Eye (tissue), 1 donor: Measurements from ENCODE around the gene IGFALS.
A peak's percentile ranks its signal among the peaks of the same experiment; 100 is the strongest.

ENCODE experiments used
- DNase-seq: peaks from one replicate; pipeline ENCODE4 v3.0.0-alpha.2; 2015

The IGFALS gene

DNA sequence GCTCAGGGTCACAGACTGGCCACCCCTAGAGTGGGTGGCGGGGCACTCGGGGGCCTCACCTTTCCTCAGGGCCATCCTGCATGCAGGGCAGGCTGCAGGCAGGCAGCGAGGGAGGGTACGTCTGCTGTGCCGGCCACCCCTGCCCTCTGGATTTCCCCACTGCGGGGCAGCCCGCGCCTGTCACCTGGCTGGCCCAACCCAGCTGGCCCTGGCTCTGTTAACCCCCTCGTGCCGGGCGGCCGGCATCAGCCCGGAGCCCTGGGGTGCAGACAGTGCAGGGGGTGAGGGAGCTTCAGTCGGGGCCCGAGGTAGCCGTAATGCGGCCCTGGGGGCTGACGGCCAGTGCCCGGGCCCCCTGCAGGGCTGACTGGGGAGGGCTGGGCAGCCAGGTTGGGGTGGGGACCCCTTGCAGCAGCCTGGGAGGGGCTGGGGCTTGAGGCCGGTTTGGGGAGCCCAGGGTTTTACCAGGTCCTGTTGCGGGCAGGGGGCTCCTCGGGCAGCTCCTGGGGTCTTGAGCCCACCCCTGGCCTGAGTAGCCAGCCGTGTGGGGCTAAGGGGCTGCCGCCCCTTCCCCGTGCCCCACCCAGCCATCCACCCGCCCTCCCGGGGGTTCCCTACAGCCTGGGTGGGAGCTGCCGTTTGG, at the start of gene IGFALS:
Gene IGFALS, minus strand, starts transcription at position 128 of the 643 bp plus-strand sequence. Its CDS starts 53 bp downstream, at position 75.
- no peak for DNase-seq

DNA sequence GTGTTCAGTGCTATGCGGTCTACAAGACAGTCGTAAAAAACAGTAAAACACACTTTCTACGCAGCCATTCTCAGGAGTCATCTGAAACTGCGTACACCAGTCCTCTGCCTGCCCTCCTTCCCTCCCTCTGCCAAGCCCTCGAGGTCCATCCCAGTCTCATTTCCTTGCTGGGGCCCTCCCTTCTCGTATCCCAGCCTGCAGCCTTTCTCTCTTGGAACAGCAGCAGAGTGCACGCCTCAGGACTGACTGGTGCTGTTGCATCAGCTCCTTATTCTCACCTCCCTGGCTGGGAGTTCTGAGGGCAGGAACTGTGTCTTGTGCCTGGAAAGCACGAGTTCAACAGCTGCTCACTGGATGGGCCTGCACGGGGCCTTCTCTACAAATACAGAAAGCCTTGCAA, 46.0 kb upstream of the IGFALS start:
- DNase-seq, result no peak

DNA sequence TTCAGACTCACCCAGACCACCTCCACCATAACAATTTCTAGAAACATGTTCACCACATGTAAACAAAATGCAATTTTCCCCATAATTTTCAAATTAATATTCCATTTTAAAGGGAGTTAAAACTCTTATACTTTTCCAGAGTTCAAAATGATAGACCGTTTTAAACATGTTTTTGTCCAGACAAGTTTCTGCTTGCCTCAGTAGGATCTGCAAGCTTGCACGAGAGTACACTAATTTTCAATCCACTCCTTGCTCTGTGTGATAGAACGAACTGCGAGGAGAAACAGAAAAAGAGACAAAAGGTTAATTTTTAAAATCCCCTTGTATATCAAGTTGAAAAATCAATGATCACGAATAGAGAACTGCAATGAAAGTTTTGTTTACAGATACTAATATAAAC, 40.6 kb upstream of the IGFALS start:
- DNase-seq, result no peak

DNA sequence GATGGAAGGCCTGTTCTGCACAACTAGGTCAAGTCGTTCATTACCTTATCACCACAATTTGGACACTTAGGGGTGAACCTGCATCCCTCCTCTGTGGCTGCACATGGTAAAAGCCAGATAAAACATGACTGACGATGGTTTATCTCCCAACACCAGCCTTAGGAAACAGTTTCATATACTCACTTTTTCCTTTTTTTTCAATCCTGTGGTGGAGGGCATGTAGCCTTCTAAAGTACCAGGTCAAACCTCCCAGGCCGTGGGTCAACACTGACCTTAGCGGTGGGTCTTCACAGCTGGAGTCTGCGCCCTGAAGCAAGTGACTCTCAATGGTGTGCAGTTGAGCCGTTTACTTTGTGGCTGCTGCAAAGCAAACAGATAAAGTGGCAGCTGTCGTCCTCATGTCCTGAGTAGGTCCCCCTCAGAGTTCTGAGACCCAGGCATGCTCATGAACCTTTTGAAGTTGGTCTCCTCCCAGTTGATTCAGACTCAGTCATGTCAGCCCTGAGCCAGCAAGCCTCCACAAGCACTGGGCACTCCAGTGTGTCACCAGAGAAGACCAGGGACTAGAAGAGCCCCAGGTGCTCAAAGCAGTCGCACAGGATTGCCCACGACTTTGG, 39.4 kb upstream of the IGFALS start:
- no peak for DNase-seq

DNA sequence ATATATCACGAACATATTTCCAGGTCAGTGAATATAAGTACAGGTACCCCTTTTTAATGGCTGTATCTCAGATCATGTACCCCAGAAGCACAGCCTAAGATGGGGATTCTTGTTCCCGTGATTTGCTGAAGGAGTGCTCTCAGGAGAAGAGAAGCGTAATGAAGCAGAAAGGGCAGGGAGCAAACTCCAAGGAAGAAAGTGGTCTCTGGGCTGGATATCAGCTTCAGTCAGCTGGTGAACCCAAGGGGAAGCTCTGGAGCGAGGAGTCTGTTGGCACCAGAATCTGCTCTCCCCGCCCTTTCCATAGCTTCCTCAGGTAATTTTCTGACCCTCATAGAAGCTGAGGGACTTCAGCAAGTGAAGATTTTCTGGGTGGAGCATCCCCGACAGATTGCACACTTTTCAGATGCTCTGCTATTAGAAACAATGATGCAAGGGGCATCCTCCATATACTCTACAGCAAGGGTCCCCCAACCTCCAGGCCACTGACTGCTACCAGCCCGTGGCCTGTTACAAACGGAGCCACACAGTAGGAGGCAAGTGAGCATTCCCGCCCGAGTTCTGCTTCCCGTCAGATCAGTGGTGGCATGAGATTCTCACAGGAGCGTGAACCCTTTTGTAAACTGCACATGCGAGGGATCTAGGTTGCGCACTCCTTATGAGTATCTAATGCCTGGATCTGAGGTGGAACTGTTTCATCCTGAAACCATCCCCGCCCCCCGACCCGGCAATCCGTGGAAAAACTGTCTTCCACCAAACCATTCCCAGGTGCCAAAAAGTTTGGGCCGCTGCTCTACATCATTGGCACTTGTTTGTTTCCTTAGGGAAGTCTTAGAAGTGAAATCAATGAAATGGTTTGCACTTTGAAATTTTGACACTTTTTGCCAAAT, 37.9 kb upstream of the IGFALS start:
- no peak for DNase-seq

DNA sequence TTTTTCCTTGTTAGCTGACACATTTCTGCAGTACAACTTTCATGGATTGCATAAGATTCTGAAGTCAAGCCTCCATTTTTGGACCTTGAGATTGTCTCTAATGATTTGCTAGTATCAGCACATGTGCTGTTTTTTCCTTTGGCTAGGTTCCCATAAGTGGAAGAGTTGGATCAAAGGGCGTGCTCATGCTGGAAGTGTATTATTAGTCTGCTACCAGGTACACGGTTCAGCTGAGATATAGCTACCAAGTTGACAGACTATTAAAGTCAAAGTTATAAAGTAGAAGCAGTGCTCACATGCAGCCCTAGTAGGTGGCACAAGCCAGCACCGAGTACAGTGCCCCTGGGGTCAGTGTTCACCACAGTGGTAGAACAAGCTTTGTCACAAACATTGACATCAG, 36.7 kb upstream of the IGFALS start:
- no peak for DNase-seq

DNA sequence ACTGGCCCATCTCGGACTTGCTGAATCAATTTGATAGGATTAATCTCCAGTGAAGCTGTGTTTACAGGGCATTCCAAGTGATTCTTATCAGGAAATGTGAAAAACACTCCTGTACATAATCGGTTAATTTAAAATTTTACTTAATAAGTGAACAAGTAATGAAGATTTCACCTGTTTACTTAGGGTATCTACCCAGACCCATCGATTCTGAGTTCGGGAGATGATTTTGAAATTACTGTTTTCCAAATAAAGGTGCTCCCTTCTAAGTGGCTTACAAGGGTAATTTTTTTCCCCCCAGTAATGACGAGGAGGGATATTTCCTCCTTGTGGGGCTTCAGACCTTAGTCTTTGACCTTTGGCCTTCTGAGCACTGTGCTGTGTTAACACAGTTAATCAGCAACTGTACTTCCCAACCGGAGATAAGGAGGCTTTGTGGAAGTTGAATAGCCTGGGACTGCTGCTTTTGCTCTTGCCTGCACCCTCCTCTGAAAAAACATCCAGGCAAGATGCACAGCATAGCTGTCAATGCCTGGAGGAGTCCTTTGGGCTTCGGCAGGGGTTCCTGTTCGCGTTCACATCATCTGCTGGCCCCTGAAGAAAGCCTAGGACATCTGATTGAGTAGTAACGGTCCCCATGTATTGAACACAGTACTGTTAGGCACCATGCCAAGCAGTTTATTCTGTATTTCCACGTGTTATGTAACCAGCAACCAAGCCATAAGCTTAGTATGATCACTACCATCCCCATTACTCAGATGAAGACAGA, 35.3 kb upstream of the IGFALS start:
- DNase-seq, result no peak

DNA sequence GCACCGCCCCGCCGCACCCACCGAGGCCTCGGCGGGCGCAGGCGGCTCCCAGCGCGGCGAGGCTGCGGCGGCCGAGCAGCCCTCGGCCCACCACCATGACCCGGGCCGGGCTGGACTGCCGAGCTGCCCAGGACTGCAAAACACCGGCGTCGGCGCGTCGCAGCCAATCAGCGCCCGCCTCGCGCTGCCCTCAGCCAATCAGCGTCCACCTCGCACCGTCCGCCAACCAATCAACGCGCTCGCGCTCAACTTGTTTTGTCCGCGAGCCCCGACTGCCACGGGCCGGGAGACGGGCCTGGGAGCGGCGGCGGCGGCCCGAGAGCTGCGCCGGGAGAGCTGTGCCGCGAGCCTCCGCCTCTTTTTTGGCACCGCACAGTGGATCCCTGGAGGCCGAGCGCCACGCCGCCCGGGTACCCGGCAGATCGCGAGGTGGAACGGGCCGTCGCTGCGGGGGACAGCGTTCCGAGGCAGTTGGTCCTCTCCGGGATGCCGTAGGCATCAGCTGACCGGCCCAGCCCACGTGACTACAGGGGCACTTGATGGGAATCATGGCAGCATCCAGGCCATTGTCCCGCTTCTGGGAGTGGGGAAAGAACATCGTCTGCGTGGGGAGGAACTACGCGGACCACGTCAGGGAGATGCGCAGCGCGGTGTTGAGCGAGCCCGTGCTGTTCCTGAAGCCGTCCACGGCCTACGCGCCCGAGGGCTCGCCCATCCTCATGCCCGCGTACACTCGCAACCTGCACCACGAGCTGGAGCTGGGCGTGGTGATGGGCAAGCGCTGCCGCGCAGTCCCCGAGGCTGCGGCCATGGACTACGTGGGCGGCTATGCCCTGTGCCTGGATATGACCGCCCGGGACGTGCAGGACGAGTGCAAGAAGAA, 33.4 kb upstream of the IGFALS start, which contains the start of the genes FAHD1 and HAGH:
Gene FAHD1, plus strand, starts transcription at position 516 of the 883 bp plus-strand sequence. Its CDS starts 33 bp downstream, at position 549.
Gene HAGH, minus strand, starts transcription at position 135 of the 883 bp plus-strand sequence. Its CDS starts 38 bp downstream, at position 97.
- peak; percentile 98 for DNase-seq

DNA sequence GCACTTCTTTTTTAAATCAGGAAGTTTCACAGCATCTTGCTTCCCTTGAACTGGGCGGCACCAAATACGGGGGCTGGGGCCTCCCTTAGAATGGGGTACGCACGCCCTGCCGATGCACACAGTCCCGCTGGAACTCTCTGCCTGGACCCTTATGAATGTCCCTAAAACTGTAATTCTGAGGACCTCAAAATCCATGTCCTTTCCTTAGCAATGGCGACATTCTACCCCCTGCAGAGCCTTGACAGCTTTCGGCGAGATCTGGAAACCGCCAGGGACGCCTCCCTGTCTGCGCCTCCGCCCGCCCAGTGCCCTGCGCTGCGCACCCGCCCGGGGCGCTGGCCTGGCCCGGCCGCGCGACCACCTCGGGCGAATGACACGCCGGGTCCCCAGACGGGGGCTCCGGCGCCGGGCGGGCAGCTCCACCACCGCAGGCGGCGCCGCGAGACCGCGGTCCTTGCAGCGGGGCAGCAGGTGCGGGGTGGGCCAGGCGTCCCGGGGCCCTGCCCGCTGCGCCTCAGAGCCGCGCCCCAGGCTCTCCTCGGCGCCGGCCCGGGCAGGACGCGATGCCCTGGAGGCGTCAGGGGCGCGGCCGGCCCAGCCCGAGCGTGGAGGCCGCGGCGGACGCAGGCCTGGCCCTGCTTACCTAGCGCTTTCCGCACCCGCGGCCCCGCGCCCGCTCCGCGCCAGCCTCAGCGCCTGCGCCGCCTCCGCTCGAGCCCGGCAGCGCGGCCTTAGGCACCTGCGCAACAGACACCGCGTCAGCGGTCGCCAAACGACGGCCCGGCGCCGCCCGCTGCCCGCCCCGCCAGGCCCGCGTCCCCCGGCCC, 32.6 kb upstream of the IGFALS start:
- DNase-seq, result peak; percentile 31

DNA sequence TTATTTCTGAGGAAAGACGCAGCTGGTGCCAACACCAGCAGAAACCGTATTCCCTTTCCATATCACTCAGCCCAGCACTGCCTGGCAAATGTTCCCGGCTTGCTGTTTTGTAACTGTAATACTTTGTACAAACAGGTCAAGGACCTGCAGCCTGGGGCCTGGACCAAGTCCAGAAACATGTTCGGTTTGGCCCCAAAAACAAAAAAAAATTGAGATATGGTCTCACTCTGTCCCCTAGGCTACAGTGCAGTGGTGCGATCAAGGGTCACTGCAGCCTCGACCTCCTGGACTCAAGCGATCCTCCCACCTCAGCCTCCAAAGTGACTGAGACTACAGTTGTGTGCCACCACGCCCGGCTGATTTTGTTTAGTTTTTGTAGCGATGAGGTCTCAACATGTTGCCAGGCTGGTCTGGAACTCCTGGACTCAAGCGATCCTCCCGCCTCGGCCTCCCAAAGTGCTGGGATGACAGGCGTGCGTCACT, 31.9 kb upstream of the IGFALS start:
- DNase-seq, result peak; percentile 2

DNA sequence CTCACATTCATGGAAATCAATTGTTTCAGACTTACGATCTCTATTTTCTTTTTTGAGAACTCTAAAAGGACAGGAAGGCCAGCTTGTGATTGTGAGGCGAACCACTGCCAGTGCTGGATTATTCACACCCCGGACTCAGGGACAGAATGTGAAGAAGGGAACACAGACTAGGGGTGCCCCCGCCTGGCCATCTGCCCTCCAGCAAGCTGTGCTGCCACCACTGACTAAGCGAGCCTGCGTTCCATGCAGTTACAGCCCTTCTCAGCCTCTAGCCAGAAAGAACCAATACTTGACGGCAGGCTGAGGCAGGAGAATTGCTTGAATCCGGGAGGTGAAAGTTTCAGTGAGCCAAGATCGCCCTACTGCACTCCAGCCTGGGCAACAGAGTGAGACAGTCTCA, 30.3 kb upstream of the IGFALS start:
- peak; percentile 22 for DNase-seq

DNA sequence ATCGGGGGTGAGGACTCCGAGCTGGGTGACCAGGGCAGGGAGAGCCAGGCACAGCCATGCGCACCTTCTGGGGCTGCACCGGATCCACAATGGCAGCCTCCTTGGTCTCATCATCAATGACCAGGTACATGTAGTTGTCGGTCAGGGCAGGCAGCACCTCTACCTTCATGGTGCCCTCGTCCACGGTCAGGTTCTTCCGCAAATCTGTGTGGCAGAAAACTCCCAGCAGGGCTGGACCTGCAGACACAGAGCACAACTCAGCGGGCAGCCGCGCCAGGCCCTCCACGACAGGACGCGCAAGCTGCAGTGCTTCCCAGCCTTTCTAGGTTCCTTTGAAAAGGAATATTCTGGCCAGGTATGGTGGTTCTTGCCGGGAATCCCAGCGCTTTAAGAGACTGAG, 29.3 kb upstream of the IGFALS start:
- no peak for DNase-seq

DNA sequence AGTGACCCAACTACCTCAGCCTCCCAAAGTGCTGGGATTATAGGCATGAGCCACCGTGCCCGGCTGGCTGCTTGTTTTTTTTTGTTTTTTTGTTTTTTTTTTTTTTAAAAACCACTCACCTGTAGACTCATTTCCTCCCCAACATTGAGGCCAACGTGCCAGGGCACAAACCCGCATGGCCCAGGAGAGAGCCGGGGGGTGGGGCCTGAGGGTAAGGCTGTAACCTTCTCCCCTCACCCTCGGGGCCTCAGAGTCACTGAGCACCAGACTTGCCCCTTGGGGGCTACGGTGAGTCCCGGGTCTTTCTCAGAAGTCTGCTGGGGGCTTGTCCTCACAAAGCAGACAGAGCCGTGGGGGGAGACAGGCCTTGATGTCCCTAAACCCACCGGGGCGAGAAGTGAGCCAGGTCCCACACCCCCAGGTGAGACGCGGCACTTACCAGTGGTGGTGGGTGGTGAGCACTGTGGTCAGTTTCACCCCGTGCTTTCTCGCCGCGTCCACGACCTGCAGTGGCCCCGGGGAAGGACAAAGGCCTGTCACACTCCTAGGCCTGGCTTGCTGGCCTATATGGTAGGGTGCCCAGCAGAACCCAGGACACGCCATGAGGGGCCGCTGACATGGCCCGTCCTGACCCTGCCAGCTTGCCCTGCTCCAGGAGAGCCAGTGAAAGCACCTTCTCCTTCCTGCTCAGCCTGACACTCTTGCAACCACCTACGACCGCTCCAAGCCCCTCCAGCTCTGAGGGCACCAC, 28.5 kb upstream of the IGFALS start:
- no peak for DNase-seq

DNA sequence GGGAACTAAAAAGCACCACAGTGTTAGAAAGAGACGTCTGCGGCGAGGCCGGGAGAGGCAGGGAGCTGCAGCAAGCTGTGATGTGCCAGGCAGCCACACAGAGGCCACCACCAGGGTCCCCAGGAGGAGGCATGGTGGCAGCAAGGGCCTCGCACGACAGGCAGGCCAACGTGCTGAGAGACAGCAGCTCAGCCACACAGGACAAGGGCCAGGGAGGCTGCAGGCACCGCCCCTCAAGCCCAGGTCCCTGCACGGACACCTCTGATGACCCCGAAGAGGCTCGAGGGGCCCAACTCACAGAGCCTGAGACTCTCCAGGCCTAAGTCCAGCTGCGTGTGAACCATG, 27.4 kb upstream of the IGFALS start:
- no peak for DNase-seq

DNA sequence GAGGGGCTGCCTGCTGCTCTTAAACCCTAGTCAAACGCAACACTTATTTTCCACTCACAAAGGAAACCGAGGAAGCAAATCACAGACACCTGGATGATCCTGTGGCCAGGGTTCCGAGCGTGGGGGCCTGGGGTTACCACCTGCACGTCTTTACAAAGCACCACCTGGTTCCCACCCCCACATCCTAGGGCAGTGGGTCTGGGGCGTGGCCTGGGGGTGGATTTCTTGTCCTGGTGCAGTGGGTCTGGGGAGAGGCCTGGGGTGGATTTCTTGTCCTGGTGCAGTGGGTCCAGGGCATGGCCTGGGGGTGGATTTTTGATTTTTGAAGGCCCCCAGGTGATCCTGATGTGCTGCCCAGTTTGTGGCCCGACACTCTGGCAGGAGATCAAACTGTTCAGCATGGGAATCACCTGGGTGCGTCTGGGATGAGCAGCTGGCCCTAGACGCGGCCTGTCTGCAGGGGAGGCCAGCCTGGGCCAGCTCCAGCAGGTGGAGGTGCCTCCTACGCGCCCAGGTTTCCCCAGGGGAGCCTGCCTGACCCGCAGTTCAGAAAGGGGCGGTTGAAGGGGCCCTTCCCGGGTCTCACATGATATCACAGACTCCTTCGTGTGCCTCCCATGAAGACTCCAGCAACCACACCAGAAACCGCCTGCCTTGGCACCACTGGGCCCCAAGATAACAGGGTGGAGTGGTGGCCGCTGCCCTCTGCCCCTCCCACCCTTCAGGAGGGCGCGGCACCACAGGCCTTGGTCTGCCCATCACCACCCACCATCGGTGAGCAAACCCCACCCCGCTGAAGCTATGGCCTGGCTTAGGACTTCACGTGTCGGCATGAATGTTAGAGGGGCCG, 26.8 kb upstream of the IGFALS start:
- no peak for DNase-seq

DNA sequence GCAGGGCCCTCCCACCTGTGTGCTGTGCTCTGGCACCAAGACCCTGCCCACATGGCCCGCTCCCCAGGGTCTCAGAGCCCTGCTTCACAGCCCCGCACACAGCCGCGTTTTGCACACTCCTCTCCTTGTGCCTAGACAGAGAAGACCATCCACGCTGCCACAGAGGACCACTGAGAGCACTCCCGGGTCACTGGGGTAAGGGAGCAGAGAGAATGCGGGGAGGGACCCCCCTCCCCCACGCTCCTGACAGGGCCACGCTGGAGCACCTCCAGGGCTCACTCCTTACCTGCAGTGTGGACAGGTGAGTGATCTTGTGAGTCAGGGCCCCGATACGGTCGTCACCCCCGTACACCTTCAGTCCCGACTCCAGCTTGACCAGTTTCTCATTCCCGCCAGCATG, 26.1 kb upstream of the IGFALS start:
- DNase-seq, result no peak

DNA sequence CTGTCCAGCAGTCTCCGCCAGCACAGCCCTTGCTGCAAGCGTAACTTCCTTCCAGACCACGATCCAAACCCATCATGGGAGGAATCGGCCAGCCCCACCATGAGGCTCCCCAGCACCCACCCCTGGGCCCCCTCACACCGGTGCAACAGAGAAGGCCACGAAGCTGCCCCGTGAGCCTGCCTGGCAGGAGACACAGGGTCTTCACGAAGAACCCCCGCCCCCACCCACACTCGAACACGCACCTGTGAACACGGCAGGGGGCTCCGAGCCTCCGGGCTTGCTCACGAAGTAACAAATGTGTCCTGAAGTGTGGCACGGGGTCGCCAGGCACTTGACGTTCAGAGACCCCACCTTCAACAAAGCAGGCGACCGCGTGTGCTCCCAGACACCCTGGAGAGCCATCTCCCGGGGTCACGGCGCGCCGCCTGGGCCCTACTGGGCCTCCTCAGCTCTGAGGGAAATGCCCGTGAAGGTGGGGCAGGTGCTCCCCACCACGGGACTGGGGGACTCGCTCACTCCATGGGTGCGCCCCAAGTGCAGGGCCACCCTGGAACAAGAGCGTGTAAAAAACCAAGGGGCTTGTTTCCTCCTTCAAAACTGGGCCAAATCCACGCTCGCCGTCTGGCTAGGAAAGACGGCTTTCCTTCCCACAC, 25.5 kb upstream of the IGFALS start:
- no peak for DNase-seq

DNA sequence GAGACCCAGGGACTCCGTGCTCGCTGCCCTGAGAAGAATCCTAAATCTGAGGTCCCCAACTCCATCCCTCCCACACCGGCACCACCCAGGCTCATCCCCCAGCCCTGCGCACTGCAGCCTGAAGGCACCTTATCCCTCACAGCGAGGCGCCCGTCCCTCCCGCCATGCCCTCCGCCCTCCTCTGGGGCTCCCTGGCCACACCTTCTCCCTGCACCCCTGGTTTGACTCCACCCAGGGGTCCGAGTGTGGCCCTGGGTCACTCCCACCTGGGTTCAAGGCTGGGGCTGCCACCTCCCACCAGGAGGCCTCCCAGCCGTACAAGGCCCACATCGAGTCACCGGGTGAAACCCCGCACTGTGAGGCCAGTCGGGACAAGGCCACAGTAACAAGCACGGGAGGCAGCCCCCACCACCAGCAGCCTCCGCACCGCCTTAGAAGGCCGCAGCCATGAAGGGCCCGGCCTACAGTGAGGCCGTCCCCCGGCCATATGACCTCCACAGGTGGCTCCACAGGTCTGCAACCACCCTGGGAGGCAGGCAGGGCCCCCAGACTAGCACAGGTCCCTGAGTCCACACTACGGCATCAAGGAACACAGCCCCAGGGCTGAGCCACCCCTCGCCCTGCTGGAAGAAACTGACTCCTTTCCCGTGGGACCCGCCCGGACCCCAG, 24.8 kb upstream of the IGFALS start:
- DNase-seq, result no peak
